GM10266 (cell line): ENCODE measurements around the gene TEAD2.

Experiments
- DNase-seq: peaks from one replicate; pipeline ENCODE4 v3.0.0; 2012; ENCODE audit errors: extremely low spot score
- TF ChIP-seq, protein P1 (sequence below): IDR thresholded peaks from 2 replicates; pipeline ENCODE4 v1.5.1; 2012; ENCODE audit warnings: mild to moderate bottlenecking, low read depth; ENCODE audit not compliant: control insufficient read depth, insufficient read depth; ENCODE audit errors: missing control alignments

TEAD2 gene

DNA sequence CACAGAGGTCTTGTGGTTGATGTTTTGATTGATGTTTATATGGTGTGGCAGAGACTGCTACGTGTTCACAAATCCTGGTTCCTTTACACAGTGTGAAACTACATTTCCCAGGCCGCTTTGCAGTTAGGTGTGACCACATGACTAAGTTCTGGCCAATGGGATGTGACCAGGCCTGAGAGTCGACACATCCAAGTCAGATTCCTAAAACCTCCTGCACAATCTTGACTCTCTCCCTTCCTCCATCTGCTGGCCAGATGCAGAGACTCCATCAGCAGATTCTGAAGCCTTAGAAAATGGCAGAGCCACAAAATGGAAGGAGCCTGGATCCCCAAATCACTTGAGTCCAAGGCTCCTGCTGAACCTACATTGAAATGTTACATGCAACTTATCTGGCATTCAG lies 14.4 kb downstream of the TEAD2 start:
- TF ChIP-seq, protein P1, sequence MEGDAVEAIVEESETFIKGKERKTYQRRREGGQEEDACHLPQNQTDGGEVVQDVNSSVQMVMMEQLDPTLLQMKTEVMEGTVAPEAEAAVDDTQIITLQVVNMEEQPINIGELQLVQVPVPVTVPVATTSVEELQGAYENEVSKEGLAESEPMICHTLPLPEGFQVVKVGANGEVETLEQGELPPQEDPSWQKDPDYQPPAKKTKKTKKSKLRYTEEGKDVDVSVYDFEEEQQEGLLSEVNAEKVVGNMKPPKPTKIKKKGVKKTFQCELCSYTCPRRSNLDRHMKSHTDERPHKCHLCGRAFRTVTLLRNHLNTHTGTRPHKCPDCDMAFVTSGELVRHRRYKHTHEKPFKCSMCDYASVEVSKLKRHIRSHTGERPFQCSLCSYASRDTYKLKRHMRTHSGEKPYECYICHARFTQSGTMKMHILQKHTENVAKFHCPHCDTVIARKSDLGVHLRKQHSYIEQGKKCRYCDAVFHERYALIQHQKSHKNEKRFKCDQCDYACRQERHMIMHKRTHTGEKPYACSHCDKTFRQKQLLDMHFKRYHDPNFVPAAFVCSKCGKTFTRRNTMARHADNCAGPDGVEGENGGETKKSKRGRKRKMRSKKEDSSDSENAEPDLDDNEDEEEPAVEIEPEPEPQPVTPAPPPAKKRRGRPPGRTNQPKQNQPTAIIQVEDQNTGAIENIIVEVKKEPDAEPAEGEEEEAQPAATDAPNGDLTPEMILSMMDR, result no peak
- DNase-seq, result no peak

DNA sequence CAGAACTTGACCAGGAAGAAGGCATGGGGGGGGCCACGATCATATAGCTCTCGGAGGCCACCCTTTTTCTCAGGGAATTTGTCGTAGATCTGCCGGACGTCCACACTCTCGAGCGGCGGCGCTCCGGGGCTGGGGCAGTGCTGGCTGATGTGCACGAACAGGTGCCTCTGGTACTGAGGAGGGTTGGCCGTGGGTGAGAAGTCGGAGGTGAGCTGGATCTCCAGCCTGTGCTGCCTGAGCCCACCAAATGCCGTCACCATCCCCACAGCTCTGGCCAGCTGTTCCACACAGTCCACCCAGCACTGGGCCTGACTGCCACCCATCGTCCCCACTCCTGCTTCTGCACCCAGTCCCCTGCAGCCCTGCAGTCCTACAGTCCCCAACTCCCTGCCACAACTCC lies 15.0 kb downstream of the TEAD2 start:
- TF ChIP-seq, protein P1, result no peak
- no peak for DNase-seq

DNA sequence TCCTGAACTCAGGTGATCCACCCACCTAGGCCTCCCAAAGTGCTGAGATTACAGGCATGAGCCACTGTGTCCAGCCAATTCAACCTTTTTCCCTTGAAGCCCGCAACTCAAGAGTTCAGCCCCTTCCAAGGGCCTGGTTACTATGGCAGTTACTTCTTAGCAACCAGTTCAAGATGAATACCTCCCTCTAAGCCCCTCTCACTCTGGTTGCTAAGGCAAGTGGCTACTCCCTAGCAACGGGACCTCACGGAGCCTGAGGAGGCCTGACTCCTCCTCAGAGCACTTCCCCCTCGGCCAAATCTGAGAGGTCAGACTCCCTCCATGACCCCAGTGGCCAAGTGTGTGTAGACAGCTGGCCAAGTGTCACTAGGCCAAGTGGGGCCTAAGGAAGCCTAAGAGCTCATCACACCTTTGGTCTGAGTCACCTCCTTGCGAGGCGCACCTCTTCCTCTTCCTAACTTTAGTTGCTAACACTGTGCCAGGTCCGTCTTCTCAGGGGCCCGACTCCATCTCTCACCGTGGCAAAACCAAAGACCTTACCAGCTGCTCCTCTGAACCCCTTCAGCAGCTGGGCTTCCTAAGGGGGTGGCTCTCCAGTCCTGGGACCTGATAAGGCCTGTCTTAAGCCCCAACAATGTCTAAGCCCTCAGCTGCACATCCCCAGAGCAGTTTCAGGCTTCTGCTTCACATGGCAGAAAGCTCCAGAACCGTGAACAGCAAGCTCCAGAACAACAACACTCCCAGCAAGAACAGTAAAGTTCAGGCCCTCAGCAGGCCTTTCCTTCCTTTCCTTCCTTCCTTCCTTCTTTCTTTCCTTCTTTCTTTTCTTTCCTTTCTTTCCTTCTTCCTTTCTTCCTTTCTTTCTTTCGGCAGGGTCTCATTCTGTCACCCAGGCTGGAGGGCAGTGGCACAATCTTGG lies 17.5 kb downstream of the TEAD2 start:
- TF ChIP-seq, protein P1, result no peak

DNA sequence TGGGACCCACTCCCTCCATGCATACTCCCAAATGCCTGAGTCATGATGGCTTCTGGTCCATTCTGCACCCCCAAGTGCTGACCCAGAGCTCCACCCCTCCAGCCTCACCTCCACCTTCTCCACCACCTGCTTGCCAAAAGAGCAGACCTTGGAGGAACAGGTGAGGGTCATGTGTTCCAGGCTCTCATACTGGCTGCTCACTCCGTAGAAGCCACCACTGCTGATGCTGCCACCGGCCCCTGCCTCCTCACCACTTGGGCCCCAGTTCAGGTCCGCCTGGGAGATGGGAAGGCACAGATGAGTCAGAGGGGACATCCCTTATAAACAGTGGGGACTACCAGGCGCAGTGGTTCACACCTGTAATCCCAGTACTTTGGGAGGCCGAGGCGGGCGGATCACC lies 19.1 kb downstream of the TEAD2 start:
- DNase-seq, result no peak
- TF ChIP-seq, protein P1, result no peak

More for the DNA sequence above, 17.5 kb downstream of the TEAD2 start:
- DNase-seq, result no peak

DNA sequence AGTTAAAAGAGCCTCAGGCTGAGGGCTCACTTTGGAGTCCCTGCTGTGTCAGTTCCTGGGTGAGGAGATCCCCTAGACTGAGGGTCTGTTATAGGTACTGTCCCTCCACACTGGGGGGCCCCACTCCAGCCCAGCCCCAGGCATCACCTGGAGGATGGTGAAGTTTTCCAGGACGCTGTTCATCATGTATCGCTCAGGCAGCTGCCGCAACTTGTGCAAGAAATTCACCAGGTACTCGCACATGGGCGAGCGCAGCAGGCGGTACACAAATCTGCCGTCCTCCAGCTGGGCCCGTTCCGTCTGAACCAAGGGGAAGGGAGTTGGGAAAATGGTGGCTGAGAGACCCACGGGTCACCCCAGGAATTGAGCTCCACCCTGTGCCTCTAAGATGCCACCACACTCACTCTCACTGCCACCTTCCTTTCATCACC lies 19.9 kb downstream of the TEAD2 start:
- TF ChIP-seq, protein P1, result no peak

DNA sequence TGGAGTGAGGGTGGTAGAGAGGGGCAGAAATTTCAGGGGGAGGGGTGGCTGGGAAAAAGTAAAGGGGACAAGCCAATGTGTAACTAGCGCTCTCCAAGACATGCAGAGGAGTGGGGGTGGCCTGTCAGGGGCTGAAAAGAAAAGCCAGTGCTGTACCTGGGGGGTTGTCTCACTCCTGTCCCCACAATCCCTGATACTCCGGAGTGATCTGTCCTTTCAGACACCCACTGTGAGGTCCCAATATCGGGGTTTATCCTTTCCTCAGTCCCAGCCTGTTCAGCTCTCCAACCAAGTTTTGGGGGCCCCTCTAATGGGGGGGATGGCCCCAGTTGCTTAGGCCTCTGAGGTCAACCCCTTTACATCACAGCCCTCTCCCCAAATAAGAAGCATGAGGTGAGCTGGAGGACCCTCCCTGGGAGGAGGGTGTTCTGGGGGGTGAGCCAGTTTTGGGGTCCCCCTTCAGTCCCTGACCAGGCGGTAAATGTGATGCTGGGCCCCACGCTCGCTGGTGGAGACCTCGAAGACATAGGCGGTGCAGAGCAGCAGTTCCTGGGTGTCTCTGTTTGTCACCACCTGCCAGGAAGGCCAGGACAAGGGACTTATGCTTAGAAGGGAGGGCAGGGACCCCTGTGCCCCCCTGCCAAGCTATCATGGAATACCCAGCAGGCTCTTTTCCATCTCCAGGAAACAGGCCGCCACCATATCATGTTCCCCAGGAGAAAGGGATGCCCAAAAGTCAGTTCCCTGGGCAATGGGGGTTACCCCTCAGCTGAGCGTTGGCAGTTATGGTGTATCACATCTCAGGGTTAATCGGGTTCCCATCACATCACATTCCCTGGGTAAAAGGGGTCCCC lies 21.1 kb downstream of the TEAD2 start:
- DNase-seq, result no peak
- TF ChIP-seq, protein P1, result no peak

More for the DNA sequence above, 19.9 kb downstream of the TEAD2 start:
- DNase-seq, result no peak
